ENCODE results near the gene DUSP28. TPM values are rescaled to one million over a fixed set of nuclear protein-coding genes. Genes with fewer than 3 reads are reported as not detected.

DUSP28 gene
- total and polyA plus RNA-seq, 4 donors, result 1.9 to 4.1 (median 3.0) TPM

- H3K4me3 ChIP-seq (ENCODE audit: low read depth in 1 of 3, low read length in 3 of 3), result no peak overlapping the region
- H3K4me1 ChIP-seq (ENCODE audit: control insufficient read depth in 4 of 4, insufficient read depth in 4 of 4, low read length in 3 of 4), result peaks cover 10 to 37% (median 28%) of the 10 kb centered on the region in 4 donors
- DNase-seq (ENCODE audit: low spot score), result no peak
- H3K9ac ChIP-seq (ENCODE audit: low read depth in 1 of 2, low read length in 2 of 2), result no peak overlapping the region
- H3K27me3 ChIP-seq (ENCODE audit: control insufficient read depth in 4 of 4, insufficient read depth in 4 of 4, low read length in 3 of 4), result no peaks in the 10 kb centered on the region
- H3K27ac ChIP-seq (ENCODE audit: low read depth in 1 of 2, low read length in 2 of 2), result no peak overlapping the region
- TF ChIP-seq YY1 (IDR thresholded peaks at IDR 0.05) (no peak), EGR1 (IDR thresholded peaks at IDR 0.05; ENCODE audit: low read depth in 2 of 2) (no peak), SP1 (IDR thresholded peaks at IDR 0.05) (no peak), FOXA2 (IDR thresholded peaks at IDR 0.05) (no peak), ZBTB33 (IDR thresholded peaks at IDR 0.05) (no peak), MAX (IDR thresholded peaks at IDR 0.05) (no peak), REST (IDR thresholded peaks at IDR 0.05) (no peak), JUND (IDR thresholded peaks at IDR 0.05) (no peak), ATF3 (IDR thresholded peaks at IDR 0.05) (no peak), CTCF (IDR thresholded peaks at IDR 0.05; ENCODE audit: low read depth, low read length, missing input control) (no peak), HNF4G (IDR thresholded peaks at IDR 0.05) (no peak), FOXA1 (IDR thresholded peaks at IDR 0.05) (no peak)
- H3K9me3 ChIP-seq (ENCODE audit: control insufficient read depth in 4 of 4, low read length in 3 of 4), result no peaks in the 10 kb centered on the region
- WGBS, result 95% methylated on average over 19 of the region's 19 CpGs
- peaks cover 0 to 12% (median 6%) of the 10 kb centered on the region in 4 donors for H3K36me3 ChIP-seq (ENCODE audit: control insufficient read depth in 4 of 4, insufficient read depth in 3 of 4, low read depth in 1 of 4, low read length in 3 of 4)
These were observed 33.7 kb downstream of the DUSP28 start for GRCh38 chr2:240593703-240594451.
